KMS-11 (cell line): ENCODE results near the gene SLC9A5.

ENCODE experiments used
- H2AFZ ChIP-seq: fragments of 200-600 bp; sonication (generic); 2 replicates; pipeline ENCODE4 v1.6.1; 2016; ENCODE audit warnings: antibody characterized with exemption, mixed run types, low read depth
- H3K27ac ChIP-seq: fragments of 200-600 bp; sonication (generic); 2 replicates; pipeline ENCODE4 v1.6.1; 2016; ENCODE audit warnings: mild to moderate bottlenecking, mixed run types
- H3K27me3 ChIP-seq: fragments of 200-600 bp; sonication (generic); 2 replicates; pipeline ENCODE4 v1.6.1; 2017; ENCODE audit warnings: mild to moderate bottlenecking, low read depth, mixed run types, moderate library complexity; ENCODE audit not compliant: insufficient read depth
- H3K36me3 ChIP-seq: fragments of 200-600 bp; sonication (generic); 2 replicates; pipeline ENCODE4 v1.6.1; 2017; ENCODE audit warnings: mild to moderate bottlenecking, mixed run types; ENCODE audit not compliant: insufficient read depth
- H3K4me1 ChIP-seq: fragments of 200-600 bp; sonication (generic); 2 replicates; pipeline ENCODE4 v1.6.1; 2016; ENCODE audit warnings: mild to moderate bottlenecking, low read depth, mixed run types; ENCODE audit not compliant: poor library complexity, severe bottlenecking
- H3K4me2 ChIP-seq: fragments of 200-600 bp; sonication (generic); 2 replicates; pipeline ENCODE4 v1.7.0; 2016; ENCODE audit warnings: mild to moderate bottlenecking, mixed run types
- H3K4me3 ChIP-seq: fragments of 200-600 bp; sonication (generic); IDR thresholded peaks from 2 replicates; pipeline ENCODE4 v1.6.1; 2017; ENCODE audit warnings: low read depth, low read length, mixed read lengths; ENCODE audit not compliant: insufficient read depth
- H3K79me2 ChIP-seq: fragments of 200-600 bp; sonication (generic); 2 replicates; pipeline ENCODE4 v1.6.1; 2016; ENCODE audit warnings: low read depth, mixed run types; ENCODE audit not compliant: insufficient read depth
- H3K9ac ChIP-seq: fragments of 200-600 bp; sonication (generic); 2 replicates; pipeline ENCODE4 v1.6.1; 2016; ENCODE audit warnings: mild to moderate bottlenecking, mixed run types
- H4K20me1 ChIP-seq: fragments of 200-600 bp; sonication (generic); 2 replicates; pipeline ENCODE4 v1.6.1; 2016; ENCODE audit warnings: mild to moderate bottlenecking, mixed run types; ENCODE audit not compliant: insufficient read depth
- CTCF ChIP-seq: fragments of 200-600 bp; sonication (generic); conservative IDR thresholded peaks from 2 replicates; pipeline ENCODE4 v1.6.1; 2017; ENCODE audit warnings: low read depth, mild to moderate bottlenecking, antibody characterized with exemption, low read length, moderate library complexity, mixed read lengths

Gene SLC9A5

GRCh38 chr16:67234180-67234597 is 14.6 kb upstream of the SLC9A5 start:
- H3K36me3 ChIP-seq: no peaks in the 10 kb centered on the region
- no peak overlapping the region for H3K4me2 ChIP-seq
- TF ChIP-seq CTCF: no peak
- no peaks in the 10 kb centered on the region for H4K20me1 ChIP-seq
- no peaks in the 10 kb centered on the region for H3K27me3 ChIP-seq
- no peak overlapping the region for H3K27ac ChIP-seq
- no peak overlapping the region for H3K9ac ChIP-seq
- H2AFZ ChIP-seq: no peak overlapping the region
- H3K4me1 ChIP-seq: peaks cover 7% of the 10 kb centered on the region
- H3K79me2 ChIP-seq: peaks cover 5% of the 10 kb centered on the region; the same call in 1 of the 2 replicates
- no peak overlapping the region for H3K4me3 ChIP-seq

- Histone ChIP-seq H3K79me2 (peaks cover 5% of the 10 kb centered on the region; the same call in 1 of the 2 replicates), H3K36me3 (no peaks in the 10 kb centered on the region), H4K20me1 (no peaks in the 10 kb centered on the region), H2AFZ (peak overlapping the region; percentile 23; the same call in 1 of the 2 replicates), H3K4me1 (peaks cover 7% of the 10 kb centered on the region), H3K4me3 (no peak overlapping the region), H3K27ac (peak overlapping the region; percentile 83), H3K9ac (peak overlapping the region; percentile 77), H3K4me2 (peak overlapping the region; percentile 88), H3K27me3 (no peaks in the 10 kb centered on the region)
- no peak for TF ChIP-seq CTCF
These were observed 12.8 kb upstream of the SLC9A5 start for GRCh38 chr16:67235816-67236562.

GRCh38 chr16:67236563-67237395 is 12.0 kb upstream of the SLC9A5 start:
- Histone ChIP-seq H3K4me3 (no peak overlapping the region), H3K4me1 (peaks cover 15% of the 10 kb centered on the region), H3K9ac (peak overlapping the region; percentile 77), H2AFZ (peak overlapping the region; percentile 23; the same call in 1 of the 2 replicates), H3K27me3 (no peaks in the 10 kb centered on the region), H3K79me2 (peaks cover 5% of the 10 kb centered on the region; the same call in 1 of the 2 replicates), H3K36me3 (no peaks in the 10 kb centered on the region), H3K27ac (peak overlapping the region; percentile 83), H4K20me1 (no peaks in the 10 kb centered on the region), H3K4me2 (peak overlapping the region; percentile 88; the same call in 1 of the 2 replicates)
- no peak for TF ChIP-seq CTCF

GRCh38 chr16:67237396-67238277 is 11.1 kb upstream of the SLC9A5 start:
- no peak overlapping the region for H3K4me3 ChIP-seq
- H3K9ac ChIP-seq: no peak overlapping the region
- TF ChIP-seq CTCF: no peak
- no peak overlapping the region for H3K27ac ChIP-seq
- no peak overlapping the region for H2AFZ ChIP-seq
- H3K36me3 ChIP-seq: no peaks in the 10 kb centered on the region
- H3K27me3 ChIP-seq: no peaks in the 10 kb centered on the region
- no peak overlapping the region for H3K4me2 ChIP-seq
- no peaks in the 10 kb centered on the region for H4K20me1 ChIP-seq
- peaks cover 5% of the 10 kb centered on the region; the same call in 1 of the 2 replicates for H3K79me2 ChIP-seq
- H3K4me1 ChIP-seq: peaks cover 18% of the 10 kb centered on the region
